CD14-positive monocyte (primary cell): Measurements from ENCODE around the gene CDK5RAP2. TPM values are rescaled to one million over a fixed set of nuclear protein-coding genes. Genes with fewer than 3 reads are reported as not detected.

Experiments
- DNase-seq, 3 donors: peaks; one replicate each; pipeline ENCODE4 v3.0.0-alpha.2; 2011 to 2022
- H2AFZ ChIP-seq: 2 replicates; pipeline ENCODE4 v1.6.0; 2012; ENCODE audit warnings: mild to moderate bottlenecking, low read depth, low read length, inconsistent platforms; ENCODE audit not compliant: insufficient read depth, poor library complexity, severe bottlenecking
- H3K27ac ChIP-seq, 2 donors: 1 replicate in 1 of 2; 2 replicates in 1 of 2; pipeline ENCODE4 v1.5.1; 2012 to 2013; ENCODE audit warnings: low read length in 2 of 2, control low read depth in 1 of 2, inconsistent platforms in 1 of 2, low read depth in 1 of 2, mild to moderate bottlenecking in 1 of 2
- H3K27me3 ChIP-seq, 2 donors: one replicate each; pipeline versions ENCODE4 v1.6.0 to v1.6.1; 2011 to 2013; ENCODE audit warnings: low read length in 2 of 2; ENCODE audit not compliant: control insufficient read depth in 2 of 2, insufficient read depth in 2 of 2
- H3K36me3 ChIP-seq, 2 donors: replicated peaks in 1 of 2; 1 replicate in 1 of 2; 2 replicates in 1 of 2; pipeline versions ENCODE4 v1.5.1 to v1.6.1; 2012 to 2013; ENCODE audit warnings: low read length in 2 of 2, control low read depth in 1 of 2, inconsistent platforms in 1 of 2, mild to moderate bottlenecking in 1 of 2; ENCODE audit not compliant: insufficient read depth in 2 of 2, control insufficient read depth in 1 of 2
- H3K4me1 ChIP-seq, 2 donors: 1 replicate in 1 of 2; 2 replicates in 1 of 2; pipeline versions ENCODE4 v1.5.1 to v1.6.1; 2012 to 2013; ENCODE audit warnings: low read length in 2 of 2, control low read depth in 1 of 2, inconsistent platforms in 1 of 2, mild to moderate bottlenecking in 1 of 2, moderate library complexity in 1 of 2; ENCODE audit not compliant: insufficient read depth in 2 of 2, control insufficient read depth in 1 of 2
- H3K4me2 ChIP-seq: replicated peaks from 2 replicates; pipeline ENCODE3; 2012; ENCODE audit warnings: low read length, moderate library complexity, mild to moderate bottlenecking; ENCODE audit not compliant: poor library complexity, severe bottlenecking; ENCODE audit errors: extremely low read depth
- H3K4me3 ChIP-seq, 3 experiments: fragments of 200-600 bp in 1 of 3; sonication (generic) in 1 of 3; replicated peaks in 1 of 3; 1 replicate in 2 of 3; 2 replicates in 1 of 3; pipeline ENCODE4 v1.5.1; 2011 to 2013; ENCODE audit warnings: low read length in 3 of 3, mild to moderate bottlenecking in 3 of 3, control low read depth in 2 of 3, low read depth in 2 of 3, inconsistent platforms in 1 of 3, moderate library complexity in 1 of 3
- H3K79me2 ChIP-seq: 2 replicates; pipeline ENCODE4 v1.6.0; 2012; ENCODE audit warnings: mild to moderate bottlenecking, control low read depth, inconsistent platforms, low read length, moderate library complexity; ENCODE audit not compliant: insufficient read depth
- H3K9ac ChIP-seq: 2 replicates; pipeline ENCODE4 v1.6.0; 2017; ENCODE audit warnings: low read length, mild to moderate bottlenecking; ENCODE audit not compliant: insufficient read depth, poor library complexity, severe bottlenecking
- H3K9me3 ChIP-seq, 2 donors: replicated peaks in 1 of 2; 1 replicate in 1 of 2; 2 replicates in 1 of 2; pipeline versions ENCODE4 v1.5.1 to v1.6.1; 2012 to 2013; ENCODE audit warnings: low read length in 2 of 2, control low read depth in 1 of 2; ENCODE audit not compliant: control insufficient read depth in 1 of 2, insufficient read depth in 1 of 2
- H4K20me1 ChIP-seq: 2 replicates; pipeline ENCODE4 v1.6.0; 2012; ENCODE audit warnings: mild to moderate bottlenecking, low read length, control low read depth, moderate library complexity; ENCODE audit not compliant: insufficient read depth
- H3K27ac Mint-ChIP-seq, 7 donors: one replicate each; pipeline ENCODE4 v1.8.0; 2020; ENCODE audit warnings: mild to moderate bottlenecking in 7 of 7, mixed read lengths in 7 of 7, moderate library complexity in 6 of 7, inconsistent platforms in 2 of 7
- H3K27me3 Mint-ChIP-seq, 3 donors: one replicate each; pipeline ENCODE4 v1.8.0; 2021 to 2022; ENCODE audit warnings: low read depth in 3 of 3, mild to moderate bottlenecking in 3 of 3, mixed read lengths in 3 of 3, moderate library complexity in 3 of 3, inconsistent platforms in 1 of 3
- H3K36me3 Mint-ChIP-seq, 2 donors: one replicate each; pipeline ENCODE4 v1.8.0; 2020; ENCODE audit warnings: mixed read lengths in 2 of 2, inconsistent platforms in 1 of 2, mild to moderate bottlenecking in 1 of 2
- H3K4me1 Mint-ChIP-seq: one replicate; pipeline ENCODE4 v1.8.0; 2020; ENCODE audit warnings: mild to moderate bottlenecking, mixed read lengths
- H3K4me3 Mint-ChIP-seq, 2 donors: one replicate each; pipeline ENCODE4 v1.8.0; 2020; ENCODE audit warnings: mild to moderate bottlenecking in 2 of 2, mixed read lengths in 2 of 2, moderate library complexity in 1 of 2
- H3K9me3 Mint-ChIP-seq, 7 donors: one replicate each; pipeline ENCODE4 v1.8.0; 2020 to 2022; ENCODE audit warnings: mixed read lengths in 7 of 7, mild to moderate bottlenecking in 6 of 7, moderate library complexity in 6 of 7, inconsistent platforms in 2 of 7
- CTCF ChIP-seq: fragments of 200-600 bp; IDR thresholded peaks from one replicate; pipeline ENCODE4 v1.8.0; 2022; ENCODE audit warnings: antibody characterized with exemption, mild to moderate bottlenecking
- WGBS: methylation state at CpG from one replicate; pipeline ENCODE4 v1.1.5; 2013; ENCODE audit warnings: missing lambda C conversion rate; ENCODE audit not compliant: insufficient coverage; 5-methylcytosine and 5-hydroxymethylcytosine counted together
- intact Hi-C, 2 donors: fragments of 100-400 bp; cut with micrococcal nuclease; formaldehyde crosslinking; loops; one replicate each; pipeline versions ENCODE4 v1.15.0 to v1.15.1; 2023
- polyA plus RNA-seq, 3 donors: library from polyadenylated mRNA; depleted of rRNA in 1 of 3; unstranded in 2 of 3; stranded (reverse) in 1 of 3; fragments of 300-500 nt in 2 of 3; fragments of >200 nt in 1 of 3; fragmentation: Illumina TruSeq in 2 of 3; gene quantifications; 1 replicate in 2 of 3; 2 replicates in 1 of 3; pipeline ENCODE4 v1.2.3, GENCODE V29; 2012 to 2021

The CDK5RAP2 gene
- polyA plus RNA-seq, 3 donors, result 2.0 to 13.7 (median 6.1) TPM

GRCh38 chr9:120559546-120559945 lies 20.4 kb downstream of the CDK5RAP2 start:
- H3K4me3 ChIP-seq, result no peak overlapping the region
- no peak overlapping the region for H3K27ac ChIP-seq
- 67% methylated on average over 1 of the region's 1 CpG for WGBS
- peaks cover 9% of the 10 kb centered on the region for H4K20me1 ChIP-seq
- intact Hi-C loops, result no loop called here
- no peak overlapping the region for H3K9ac ChIP-seq
- no peak for TF ChIP-seq CTCF
- H3K79me2 ChIP-seq, result peaks cover 20% of the 10 kb centered on the region
- H3K27ac Mint-ChIP-seq, result peak overlapping the region in 1 of 7 donors; percentile 60
- H2AFZ ChIP-seq, result no peak overlapping the region
- peaks cover 58 to 63% of the 10 kb centered on the region in 2 donors for H3K36me3 Mint-ChIP-seq
- H3K4me1 ChIP-seq, result peaks cover 17 to 23% of the 10 kb centered on the region in 2 donors
- no peaks in the 10 kb centered on the region for H3K27me3 ChIP-seq
- H3K4me1 Mint-ChIP-seq, result peaks cover 16% of the 10 kb centered on the region
- no peak for DNase-seq
- no peak overlapping the region for H3K4me3 Mint-ChIP-seq
- peaks cover 2 to 5% (median 3%) of the 10 kb centered on the region in 3 donors for H3K27me3 Mint-ChIP-seq
- H3K9me3 ChIP-seq, result no peaks in the 10 kb centered on the region
- H3K36me3 ChIP-seq, result peaks cover 22 to 65% of the 10 kb centered on the region in 2 donors
- no peak overlapping the region for H3K4me2 ChIP-seq
- H3K9me3 Mint-ChIP-seq, result no peaks in the 10 kb centered on the region

GRCh38 chr9:120558454-120558853 lies 21.5 kb downstream of the CDK5RAP2 start:
- peak overlapping the region in 1 of 7 donors; percentile 28 for H3K27ac Mint-ChIP-seq
- H3K36me3 Mint-ChIP-seq, result peaks cover 57 to 62% of the 10 kb centered on the region in 2 donors

More at GRCh38 chr9:120558454-120558853, 21.5 kb downstream of the CDK5RAP2 start:
- no peak overlapping the region for H2AFZ ChIP-seq
- no peak overlapping the region for H3K4me3 Mint-ChIP-seq
- peaks cover 9% of the 10 kb centered on the region for H4K20me1 ChIP-seq
- no peak for DNase-seq
- H3K9ac ChIP-seq, result no peak overlapping the region
- H3K9me3 Mint-ChIP-seq, result no peaks in the 10 kb centered on the region
- 95% methylated on average over 3 of the region's 3 CpGs for WGBS
- H3K36me3 ChIP-seq, result peaks cover 20 to 54% of the 10 kb centered on the region in 2 donors
- no peak overlapping the region for H3K27ac ChIP-seq
- H3K79me2 ChIP-seq, result peaks cover 12% of the 10 kb centered on the region
- no peaks in the 10 kb centered on the region for H3K9me3 ChIP-seq
- peaks cover 14% of the 10 kb centered on the region for H3K4me1 Mint-ChIP-seq
- no peak overlapping the region for H3K4me2 ChIP-seq
- H3K4me1 ChIP-seq, result peaks cover 17 to 20% of the 10 kb centered on the region in 2 donors
- intact Hi-C loops, result no loop called here
- no peak overlapping the region for H3K4me3 ChIP-seq
- TF ChIP-seq CTCF, result no peak
- H3K27me3 Mint-ChIP-seq, result peaks cover 2 to 5% (median 3%) of the 10 kb centered on the region in 3 donors
- H3K27me3 ChIP-seq, result no peaks in the 10 kb centered on the region
